ENCODE results near the gene BMAL2. TPM values are rescaled to one million over a fixed set of nuclear protein-coding genes. Genes with fewer than 3 reads are reported as not detected.
A peak's percentile ranks its signal among the peaks of the same experiment; 100 is the strongest.

Gene BMAL2
- total RNA-seq, 1 experiment from 2014 or later: 23.1 TPM

- Histone ChIP-seq H3K23ac (ENCODE audit: insufficient read length, low read depth, low read length) (no peak overlapping the region), H3K9me3 (ENCODE audit: control insufficient read depth, low read depth, low read length) (no peaks in the 10 kb centered on the region), H2BK5ac (ENCODE audit: insufficient read length, low read length) (no peak overlapping the region), H3K27ac (ENCODE audit: insufficient read length, low read depth, low read length) (no peak overlapping the region), H2AFZ (ENCODE audit: low read length) (no peak overlapping the region), H2BK12ac (ENCODE audit: insufficient read length, low read depth, low read length) (no peak overlapping the region), H3K79me2 (ENCODE audit: insufficient read depth, low read length) (0 out of 2 replicates have a peak, but pooled peaks cover 2% of the 10 kb centered on the region), H4K20me1 (ENCODE audit: control insufficient read depth, insufficient read depth, insufficient read length) (no peaks in the 10 kb centered on the region), H4K91ac (ENCODE audit: insufficient read length, low read depth, low read length) (no peak overlapping the region), H3K56ac (ENCODE audit: insufficient read length, low read depth, low read length) (no peak overlapping the region), H3K23me2 (ENCODE audit: insufficient read length, low read depth, low read length, poor library complexity, severe bottlenecking) (peaks cover 8% of the 10 kb centered on the region), H3K4me1 (ENCODE audit: insufficient read depth, low read length) (no peaks in the 10 kb centered on the region; the same call in none of the 2 replicates), H3T11ph (ENCODE audit: low read length) (no peak overlapping the region), H3K27me3 (ENCODE audit: insufficient read depth, low read length) (peaks cover 10% of the 10 kb centered on the region; the same call in 1 of the 2 replicates), H3K14ac (ENCODE audit: insufficient read depth, low read length) (no peak overlapping the region), H2BK20ac (ENCODE audit: low read depth, low read length, poor library complexity, severe bottlenecking) (no peak overlapping the region), H3K4me2 (ENCODE audit: insufficient read depth, insufficient read length, low read length) (peak overlapping the region; percentile 71), H2AK5ac (ENCODE audit: insufficient read length, low read length) (no peak overlapping the region), H3K18ac (ENCODE audit: insufficient read length, low read depth, low read length) (no peak overlapping the region), H4K5ac (ENCODE audit: insufficient read length, low read depth, low read length) (no peak overlapping the region), H3K9ac (ENCODE audit: extremely low read depth, insufficient read length, low read length) (no peak overlapping the region), H4K8ac (replicated peaks; ENCODE audit: insufficient read length, low read depth, low read length) (no peak overlapping the region), H2BK120ac (ENCODE audit: low read depth, low read length, poor library complexity, severe bottlenecking) (no peak overlapping the region), H3K79me1 (ENCODE audit: insufficient read depth, low read depth, low read length, poor library complexity, severe bottlenecking) (no peaks in the 10 kb centered on the region), H3K4ac (ENCODE audit: low read depth, low read length) (no peak overlapping the region), H2BK15ac (ENCODE audit: low read depth, low read length) (no peak overlapping the region)
- no peak for TF ChIP-seq CTCF (conservative IDR thresholded peaks at IDR 0.05)
- Mint-ChIP-seq H3K36me3 (ENCODE audit: insufficient read depth in 1 of 3, low read depth in 3 of 3) (no peaks in the 10 kb centered on the region), H3K27me3 (ENCODE audit: low read depth) (peaks cover 31% of the 10 kb centered on the region), H3K9me3 (no peaks in the 10 kb centered on the region), H3K4me3 (peak overlapping the region in 1 of 2 experiments; percentile 21; a peak in 2 of 5 replicates), H3K4me1 (peaks cover 20 to 29% of the 10 kb centered on the region in 2 experiments), H3K27ac (no peak overlapping the region)
- no CpG with 5 or more reads among the region's 7 CpGs for WGBS (ENCODE audit: extremely low coverage, insufficient read length, low lambda C conversion rate)
- DNase-seq: no peak
These were observed 1.2 kb upstream of the BMAL2 start for GRCh38 chr12:27331291-27331926.
